ENCODE measurements around the gene MCTP1.

GRCh38 chr5:95027151-95027721, 257.7 kb downstream of the MCTP1 start:
- TF ChIP-seq CTCF (IDR thresholded peaks at IDR 0.05; ENCODE audit: control extremely low read depth in 1 of 3, insufficient read depth in 1 of 3, low read depth in 1 of 3, low read length in 3 of 3) (no peak), SUZ12 (IDR thresholded peaks at IDR 0.05; ENCODE audit: low read length) (no peak), POU5F1 (IDR thresholded peaks at IDR 0.05; ENCODE audit: low read depth, low read length) (no peak), ZNF274 (IDR thresholded peaks at IDR 0.05; ENCODE audit: borderline replicate concordance, extremely low read depth, low read length) (no peak), GABPA (IDR thresholded peaks at IDR 0.05; ENCODE audit: borderline replicate concordance, insufficient read depth, low read length) (no peak), CREB1 (IDR thresholded peaks at IDR 0.05) (no peak), POLR2AphosphoS5 (IDR thresholded peaks at IDR 0.05; ENCODE audit: low read depth, low read length) (no peak), CEBPB (IDR thresholded peaks at IDR 0.05; ENCODE audit: low read depth, low read length) (no peak), EZH2 (IDR thresholded peaks at IDR 0.05; ENCODE audit: low read depth, low read length, severe bottlenecking) (no peak), MAX (IDR thresholded peaks at IDR 0.05) (no peak), POLR2A (IDR thresholded peaks at IDR 0.05; ENCODE audit: control extremely low read depth in 1 of 2, low read depth in 2 of 2, low read length in 2 of 2) (no peak), SP1 (IDR thresholded peaks at IDR 0.05; ENCODE audit: low read depth, low read length) (no peak)

Measured in H1 (cell line).